Erythroblast (primary cell): Measurements from ENCODE around the gene VPS37C.

ENCODE experiments used
- DNase-seq, 2 experiments: peaks; one replicate each; lab custom pipeline; 2025; lab: John Stamatoyannopoulos, UW
- GATA1 ChIP-seq: IDR thresholded peaks from 2 replicates; pipeline ENCODE4 v1.6.1; 2011; ENCODE audit warnings: low read depth, mild to moderate bottlenecking, control low read depth, low read length, moderate library complexity
- POLR2A ChIP-seq: IDR thresholded peaks from 2 replicates; pipeline ENCODE4 v1.6.1; 2011; ENCODE audit warnings: mild to moderate bottlenecking, low read length

The VPS37C gene

DNA sequence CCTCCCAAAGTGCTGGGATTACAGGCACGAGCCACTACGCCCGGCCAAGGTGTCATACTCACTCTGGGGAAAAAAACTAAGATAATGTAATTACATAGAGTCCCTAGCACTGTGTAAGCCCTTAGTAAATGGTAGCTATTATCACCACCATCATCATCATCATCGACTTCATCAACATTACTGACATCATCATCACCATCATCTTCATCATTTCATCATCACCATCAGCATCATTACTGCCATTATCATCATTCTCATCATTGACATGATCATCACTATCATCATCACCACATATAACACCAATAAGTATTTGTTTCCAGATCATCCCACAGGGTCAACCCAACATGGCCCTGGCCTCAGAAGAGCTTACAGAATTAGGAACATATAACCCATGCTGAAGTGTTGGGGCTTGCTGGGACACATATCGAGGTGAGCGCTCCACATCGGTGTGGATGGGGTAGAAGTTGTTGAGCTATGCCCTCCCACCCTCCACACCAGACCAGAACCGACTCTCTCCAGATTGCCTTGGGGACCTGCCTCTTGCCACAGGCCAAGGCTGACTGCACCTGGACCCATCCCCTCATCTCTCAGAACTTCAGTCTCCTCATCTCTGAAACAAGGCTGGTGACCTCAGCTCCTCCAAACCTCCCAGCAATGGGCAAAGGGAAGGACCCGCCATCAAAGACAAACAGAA is 73.7 kb downstream of the VPS37C start:
- no peak for DNase-seq
- TF ChIP-seq GATA1 = no peak
- no peak for TF ChIP-seq POLR2A

DNA sequence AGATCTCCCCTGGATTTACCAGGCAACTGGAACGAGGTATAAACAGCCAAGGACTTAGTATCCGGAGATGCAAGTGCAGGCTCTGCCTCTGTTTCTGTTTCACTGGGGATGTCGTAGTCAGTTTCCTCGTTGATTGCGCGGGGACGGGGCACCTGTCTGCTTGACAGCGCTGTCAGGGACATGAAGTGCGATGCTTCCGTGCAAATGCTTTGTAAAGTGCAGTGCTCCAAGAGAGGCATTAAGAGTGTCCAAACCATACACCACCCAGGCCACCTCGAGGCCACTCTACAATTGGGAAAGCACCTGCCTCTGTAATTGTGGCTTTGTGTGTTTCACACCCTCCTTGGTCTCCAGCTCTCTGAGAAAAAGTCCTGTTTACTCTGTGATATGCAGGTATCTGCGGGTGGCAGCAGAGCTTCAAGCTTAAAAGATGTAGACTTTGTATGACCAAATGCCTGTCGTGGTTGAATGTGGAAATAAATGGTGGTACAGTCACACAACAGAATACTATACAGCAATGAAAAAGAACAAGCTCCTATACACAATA is 77.6 kb downstream of the VPS37C start:
- no peak for DNase-seq
- no peak for TF ChIP-seq POLR2A
- TF ChIP-seq GATA1 = no peak

DNA sequence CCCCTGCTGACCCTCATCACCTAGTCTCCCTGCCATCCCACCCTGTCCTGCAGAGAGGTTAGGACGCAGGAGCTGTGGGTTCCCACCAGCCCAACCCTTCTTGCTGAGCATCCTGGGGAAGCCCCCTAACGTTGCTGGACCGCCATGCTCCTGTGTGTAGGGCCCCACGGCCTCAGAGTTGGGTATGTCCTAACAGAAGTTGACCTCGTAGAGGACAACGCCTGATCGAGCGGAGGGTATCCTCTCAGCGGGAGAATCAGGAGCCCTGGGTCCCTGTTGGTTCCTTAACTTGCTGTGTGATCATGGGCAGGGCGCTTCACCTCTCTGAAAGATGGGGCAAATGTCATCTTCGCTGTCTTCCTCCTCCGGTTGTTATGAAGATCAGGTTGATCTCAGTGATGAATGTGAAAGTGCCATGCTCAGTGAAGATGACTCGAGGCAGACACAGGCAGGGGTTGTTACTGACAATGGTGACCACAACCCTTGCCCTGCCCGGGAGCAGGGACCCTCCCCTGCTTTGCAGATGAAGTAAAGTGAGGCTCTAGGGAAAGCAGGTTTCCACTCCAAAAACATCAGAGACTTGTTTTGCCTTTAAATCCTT is 78.2 kb downstream of the VPS37C start:
- TF ChIP-seq GATA1 (no peak), POLR2A (no peak)
- no peak for DNase-seq

DNA sequence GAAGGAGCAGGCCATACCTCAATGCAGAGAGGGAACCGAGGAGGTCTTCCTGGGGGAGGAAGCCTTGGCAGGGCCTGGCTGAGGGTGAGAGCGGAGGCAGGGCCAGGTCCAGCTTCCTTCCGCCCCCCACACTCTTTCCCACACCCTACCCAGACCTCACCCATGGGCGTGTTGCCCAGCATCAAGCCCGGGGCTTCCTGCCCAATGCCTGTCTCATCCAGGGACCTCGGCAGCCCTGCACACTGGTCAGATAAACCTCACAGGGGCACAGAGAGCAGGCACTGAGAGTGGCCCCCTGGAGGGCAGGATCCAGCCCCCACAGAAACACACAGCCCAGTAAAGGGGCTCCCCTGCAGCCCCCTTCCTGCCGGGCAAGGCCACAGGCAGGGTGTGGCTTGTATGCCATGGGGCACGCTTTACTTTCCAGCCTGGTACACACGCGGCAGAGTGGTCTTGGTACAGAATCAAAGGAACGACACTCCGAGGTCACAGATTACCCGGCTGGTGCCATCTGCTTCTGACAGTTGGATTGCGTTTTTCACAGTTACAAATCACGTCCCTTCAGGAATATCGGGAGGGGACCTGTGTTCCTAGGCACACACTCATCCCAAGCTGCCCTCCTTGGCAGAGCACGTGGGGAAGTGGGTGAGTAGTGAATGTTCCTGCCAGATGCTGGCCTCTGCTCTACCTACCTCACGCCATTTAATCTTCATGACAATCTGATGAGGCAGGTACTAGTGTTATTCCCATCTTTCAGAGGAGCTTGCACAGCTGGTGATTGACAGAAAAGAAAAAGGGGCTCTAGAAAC is 79.0 kb downstream of the VPS37C start:
- DNase-seq = no peak
- TF ChIP-seq POLR2A = no peak
- TF ChIP-seq GATA1 = no peak

- no peak for TF ChIP-seq POLR2A
- no peak for TF ChIP-seq GATA1
- no peak for DNase-seq
Observed at GRCh38 chr11:61080986-61081590, 80.1 kb downstream of the VPS37C start.

- TF ChIP-seq POLR2A (no peak), GATA1 (no peak)
- DNase-seq = no peak
Observed at GRCh38 chr11:61080526-61080925, 80.7 kb downstream of the VPS37C start.
